GM19438 (cell line): Measurements from ENCODE around the gene SPATS1.
A peak's percentile ranks its signal among the peaks of the same experiment; 100 is the strongest.
"Not testable (repeated sequence)": the region's sequence is repeated elsewhere in the genome, so short reads cannot be mapped to it uniquely, and the experiment has no call there.

Experiments
- ATAC-seq: cut with Tn5 transposase; IDR thresholded peaks from one replicate; pipeline ENCODE4 v1.9.1; 2021; ENCODE audit warnings: low read depth; ENCODE audit not compliant: unreplicated experiment

The SPATS1 gene

DNA sequence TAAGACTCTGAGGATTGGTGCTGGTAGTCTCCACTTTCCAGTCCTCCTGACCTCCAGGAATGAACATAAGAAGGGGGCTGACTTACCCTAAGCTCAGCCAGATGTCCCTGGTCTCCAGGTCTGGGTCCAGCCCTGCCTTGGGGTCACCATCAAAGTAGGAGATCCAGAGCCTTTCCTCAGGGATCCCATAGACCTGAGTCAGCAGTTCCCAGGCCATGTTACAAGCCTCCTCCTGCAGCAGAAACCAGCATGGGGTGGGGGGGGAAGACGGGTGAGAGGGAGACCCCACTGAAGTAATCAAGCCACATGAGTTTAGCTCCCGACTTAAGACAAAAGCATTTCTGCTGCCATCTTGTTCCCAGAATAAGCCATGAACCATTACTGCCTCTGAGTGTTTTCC is 31.1 kb upstream of the SPATS1 start:
- ATAC-seq, result no peak

DNA sequence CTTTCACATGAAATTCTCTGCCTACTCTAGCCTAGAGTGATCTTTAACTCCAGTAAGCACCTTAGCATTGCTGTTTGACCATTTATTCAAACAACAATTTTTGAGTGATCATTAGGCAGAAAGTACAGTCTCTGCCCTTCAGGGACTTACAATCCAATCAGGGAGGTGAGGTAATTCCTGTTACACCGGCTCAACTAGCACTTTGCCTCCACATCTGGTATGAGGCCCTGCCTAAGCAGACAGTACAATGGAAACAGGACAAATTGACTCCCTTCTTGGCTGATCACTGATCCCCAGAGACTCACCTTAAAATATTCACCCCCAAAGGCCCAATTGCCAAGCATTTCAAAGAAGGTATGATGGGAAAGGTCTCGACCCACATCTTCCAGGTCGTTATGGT is 30.7 kb upstream of the SPATS1 start:
- ATAC-seq, result no peak

DNA sequence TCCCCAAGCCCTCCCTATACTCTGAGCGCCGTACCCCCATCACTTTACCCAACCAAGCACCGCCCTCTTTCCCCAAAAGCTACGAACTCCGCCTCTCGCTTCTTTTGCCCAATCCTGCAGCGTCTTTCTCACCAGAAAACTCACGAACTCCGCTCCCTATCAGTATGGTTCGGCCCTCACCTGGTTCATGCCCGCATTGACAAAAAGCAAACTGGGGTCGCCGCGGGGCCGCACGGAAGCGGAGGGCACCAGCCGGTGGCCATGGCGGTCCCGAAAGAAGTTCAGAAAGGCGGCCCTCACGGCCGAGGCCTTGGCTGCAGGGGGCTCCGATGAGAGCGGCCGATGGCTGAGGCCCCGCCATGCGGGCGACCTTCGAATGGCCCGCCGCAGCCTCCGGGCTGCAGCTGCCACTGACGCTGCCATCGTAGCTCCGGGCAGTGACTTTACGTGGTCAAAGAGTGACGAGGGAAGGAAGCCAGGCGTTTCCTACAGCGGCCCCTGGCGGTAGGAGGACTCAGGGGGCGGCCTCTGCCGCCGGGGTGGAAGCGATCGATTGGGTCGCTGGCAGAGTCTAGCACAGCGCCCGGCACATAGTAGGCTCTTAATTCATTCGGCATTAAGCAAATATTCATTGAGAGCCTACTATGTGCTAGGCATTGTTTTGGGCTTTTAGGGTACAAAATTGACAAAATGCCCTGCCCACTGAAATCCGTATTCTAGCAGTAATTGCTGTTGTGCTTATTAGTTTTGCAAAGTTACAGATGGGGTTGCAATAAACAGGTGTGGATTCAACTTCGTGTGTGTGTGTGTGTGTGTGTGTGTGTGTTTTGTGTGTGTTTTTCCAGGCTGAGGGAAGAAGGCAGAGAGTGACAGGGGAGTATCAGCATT is 29.3 kb upstream of the SPATS1 start, which contains the start of gene AARS2:
TSS of gene AARS2 (minus strand) at position 447 of the 888 bp plus-strand sequence. CDS start at position 423, 24 bp downstream.
- ATAC-seq, result peak; percentile 92

DNA sequence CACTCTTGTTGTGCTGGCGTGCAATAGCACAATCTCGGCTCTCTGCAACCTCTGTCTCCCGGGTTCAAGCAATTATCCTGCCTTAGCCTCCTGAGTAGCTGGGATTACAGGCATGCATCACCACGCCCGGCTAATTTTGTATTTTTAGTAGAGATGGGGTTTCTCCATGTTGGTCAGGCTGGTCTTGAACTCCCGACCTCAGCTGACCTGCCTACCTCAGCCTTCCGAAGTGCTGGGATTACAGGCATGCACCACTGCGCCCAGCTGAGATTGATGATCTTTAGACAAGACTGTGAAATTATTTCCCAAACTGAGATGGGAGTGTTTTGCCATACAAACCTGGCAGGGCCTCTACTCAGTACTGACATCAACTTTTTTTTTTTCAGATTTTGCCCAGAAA is 27.8 kb upstream of the SPATS1 start:
- not testable (repeated sequence) for ATAC-seq

DNA sequence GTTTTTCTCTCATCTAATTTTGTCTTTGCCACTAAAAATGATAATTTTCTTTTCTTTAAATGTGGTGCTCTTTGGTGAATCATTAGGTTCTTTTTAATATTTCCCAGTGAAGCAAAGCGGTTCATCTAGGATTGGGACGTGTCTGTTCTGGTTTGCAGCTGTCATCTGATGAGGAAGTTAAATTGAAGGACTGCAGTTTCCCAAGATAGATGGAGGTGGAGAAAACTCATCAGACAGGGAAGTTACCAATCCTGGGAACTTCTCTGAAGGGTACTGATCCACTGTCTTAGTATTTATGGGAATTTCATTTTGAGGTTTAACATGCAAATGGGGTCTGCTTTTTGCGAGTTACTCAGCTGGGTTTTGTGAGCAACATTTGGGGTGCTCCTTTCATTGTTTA is 26.9 kb upstream of the SPATS1 start:
- ATAC-seq, result no peak

DNA sequence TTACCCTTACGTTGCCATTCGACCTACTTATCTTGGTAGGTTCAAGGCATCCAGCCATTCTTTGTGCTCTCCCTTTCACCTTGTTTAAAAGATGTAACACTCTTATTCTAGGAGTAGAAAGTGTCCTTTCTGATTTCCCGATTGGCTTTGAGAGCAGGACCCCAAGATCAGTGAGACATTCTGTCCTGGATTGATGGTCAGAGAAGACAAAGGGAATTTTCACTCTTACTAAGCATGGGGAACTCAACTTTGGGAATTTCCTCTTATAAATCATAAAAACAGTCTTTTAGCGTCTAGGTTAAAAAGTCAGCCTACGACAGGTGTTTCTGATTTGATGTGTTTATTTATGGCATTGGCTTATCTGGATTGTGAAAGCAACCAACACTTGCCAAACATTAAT is 26.5 kb upstream of the SPATS1 start:
- ATAC-seq, result no peak

DNA sequence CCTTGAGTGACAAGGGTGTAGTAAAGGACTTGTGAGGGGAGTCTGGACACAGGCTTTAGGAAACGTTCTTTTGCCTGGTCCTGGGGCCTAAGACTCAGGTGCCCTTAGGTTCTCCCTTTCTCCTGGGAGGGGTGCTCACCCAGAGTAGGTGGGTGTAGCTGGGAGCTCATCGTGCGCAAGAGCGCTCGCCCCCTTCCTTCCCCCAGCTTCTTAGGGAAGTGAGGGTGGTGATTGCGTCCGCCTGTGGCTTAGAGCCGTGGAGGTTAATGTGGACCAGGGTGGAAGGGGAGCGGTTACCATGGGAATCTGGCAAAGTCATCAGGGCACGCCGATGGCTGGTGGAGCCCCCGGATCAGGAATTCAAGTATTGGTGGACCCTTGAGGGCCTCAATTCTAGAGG is 26.0 kb upstream of the SPATS1 start:
- ATAC-seq, result no peak

DNA sequence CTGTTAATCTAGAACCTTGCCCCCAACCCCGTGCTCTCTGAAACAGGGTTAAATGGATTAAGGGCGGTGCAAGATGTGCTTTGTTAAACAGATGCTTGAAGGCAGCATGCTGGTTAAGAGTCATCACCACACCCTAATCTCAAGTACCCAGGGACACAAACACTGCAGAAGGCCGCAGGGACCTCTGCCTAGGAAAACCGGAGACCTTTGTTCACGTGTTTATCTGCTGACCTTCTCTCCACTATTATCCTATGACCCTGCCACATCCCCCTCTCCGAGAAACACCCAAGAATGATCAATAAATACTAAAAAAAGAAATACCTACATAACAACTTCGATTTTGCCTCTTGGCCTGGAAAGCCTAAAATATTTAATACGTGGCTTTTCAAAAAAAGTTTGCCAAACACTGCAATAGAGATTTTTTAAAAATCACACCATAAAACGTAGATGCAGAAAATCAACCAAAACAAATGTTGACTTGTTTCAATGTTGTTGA is 25.3 kb upstream of the SPATS1 start:
- ATAC-seq, result not testable (repeated sequence)

DNA sequence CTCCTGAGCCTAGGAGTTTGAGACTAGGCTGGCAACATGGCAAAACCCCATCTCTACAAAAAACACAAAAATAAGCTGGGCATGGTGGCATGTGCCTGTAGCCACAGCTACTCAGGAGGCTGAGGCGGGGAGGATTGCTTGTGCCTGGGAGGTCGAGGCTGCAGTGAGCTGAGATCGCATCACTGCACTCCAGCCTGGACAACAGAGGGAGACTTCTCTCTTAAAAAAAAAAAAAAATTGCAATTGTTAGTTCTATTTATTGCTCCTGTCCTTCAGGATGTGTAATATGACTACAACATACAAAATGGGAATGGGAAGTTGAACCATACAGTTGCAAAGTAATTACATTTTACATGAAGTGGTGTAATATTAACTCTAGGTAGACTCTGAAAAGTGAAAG is 21.2 kb upstream of the SPATS1 start:
- ATAC-seq, result no peak

DNA sequence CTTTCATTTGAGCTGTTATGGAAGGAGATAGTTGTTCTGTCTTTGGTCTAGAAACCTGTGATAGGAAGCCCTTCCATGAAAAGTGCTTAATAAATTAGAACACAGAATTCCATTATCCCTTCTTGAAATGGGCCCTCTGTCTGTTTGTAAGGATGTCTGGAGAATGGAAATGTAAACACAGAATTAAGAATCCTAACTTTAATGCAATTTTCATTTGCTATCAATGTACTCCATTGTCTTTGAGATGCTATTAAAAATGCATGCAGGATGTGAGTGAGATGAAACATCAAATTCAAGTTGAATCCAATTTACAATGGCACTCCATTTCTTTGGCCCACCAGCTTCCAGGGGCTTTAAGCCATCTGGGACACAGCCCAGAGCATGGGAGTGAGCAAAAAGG is 15.4 kb upstream of the SPATS1 start:
- ATAC-seq, result no peak

DNA sequence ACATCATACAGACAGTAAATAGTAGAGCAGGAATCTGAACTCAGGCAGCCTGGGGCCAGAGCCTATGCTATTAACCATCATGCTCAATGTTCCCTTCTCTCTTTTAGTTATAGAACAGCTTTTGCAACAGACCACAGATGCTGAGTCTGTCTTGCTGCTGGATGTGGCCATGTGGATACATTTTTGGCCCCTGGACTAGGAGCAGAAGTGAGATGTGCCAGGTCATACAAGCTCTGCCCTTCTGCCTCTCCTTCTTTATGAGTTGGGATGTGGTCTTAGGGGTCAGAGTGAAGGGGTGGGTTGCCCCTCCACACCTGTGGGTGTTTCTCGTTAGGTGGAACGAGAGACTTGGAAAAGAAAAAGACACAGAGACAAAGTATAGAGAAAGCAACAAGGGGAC is 14.7 kb upstream of the SPATS1 start:
- no peak for ATAC-seq

DNA sequence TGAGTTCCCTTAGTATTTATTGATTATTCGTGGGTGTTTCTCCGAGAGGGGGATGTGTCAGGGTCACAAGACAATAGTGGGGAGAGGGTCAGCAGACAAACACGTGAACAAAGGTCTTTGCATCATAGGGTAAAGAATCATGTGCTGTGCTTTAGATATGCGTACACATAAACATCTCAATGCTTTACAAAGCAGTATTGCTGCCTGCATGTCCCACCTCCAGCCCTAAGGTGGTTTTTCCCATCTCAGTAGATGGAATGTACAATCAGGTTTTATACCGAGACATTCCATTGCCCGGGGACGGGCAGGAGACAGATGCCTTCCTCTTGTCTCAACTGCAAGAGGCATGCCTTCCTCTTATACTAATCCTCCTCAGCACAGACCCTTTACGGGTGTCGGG is 14.2 kb upstream of the SPATS1 start:
- ATAC-seq, result not testable (repeated sequence)

DNA sequence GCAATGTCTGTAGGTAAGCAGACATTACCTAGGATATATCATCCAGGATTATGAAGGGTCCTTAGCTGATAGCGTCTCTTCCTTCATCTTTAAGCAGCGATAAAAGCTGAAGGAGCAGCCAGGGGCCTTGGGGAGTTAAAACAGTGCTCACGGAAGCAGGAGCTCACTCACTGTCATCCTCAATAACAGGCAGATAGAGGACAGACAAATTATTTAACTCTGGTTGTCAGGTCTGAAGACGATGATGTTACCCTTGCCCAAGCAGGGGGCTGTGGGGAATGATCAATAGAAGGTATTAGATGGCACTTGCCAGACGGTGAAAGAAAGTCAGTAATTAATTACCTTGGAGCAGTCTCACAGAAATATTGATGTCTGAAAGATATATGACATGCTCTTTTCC is 12.6 kb upstream of the SPATS1 start:
- no peak for ATAC-seq

DNA sequence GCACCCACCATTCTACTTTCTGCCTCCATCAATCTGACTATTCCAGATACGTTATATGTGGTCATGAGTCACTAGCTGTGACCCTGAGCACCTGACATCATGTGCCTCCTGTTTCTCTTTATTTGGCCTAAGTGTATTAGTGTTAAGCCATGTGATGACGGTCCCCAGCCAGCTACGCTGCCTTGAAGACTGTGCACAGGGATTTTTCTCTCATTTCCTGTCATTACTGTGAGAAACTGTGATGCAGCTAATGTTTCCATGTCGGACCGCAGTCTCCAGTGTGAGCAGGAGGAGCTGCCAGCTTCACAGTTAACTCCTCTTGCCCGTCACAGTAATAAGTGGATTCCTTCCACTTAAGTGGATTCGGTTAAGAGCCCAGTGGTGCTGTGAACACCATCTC is 9.9 kb upstream of the SPATS1 start:
- no peak for ATAC-seq

DNA sequence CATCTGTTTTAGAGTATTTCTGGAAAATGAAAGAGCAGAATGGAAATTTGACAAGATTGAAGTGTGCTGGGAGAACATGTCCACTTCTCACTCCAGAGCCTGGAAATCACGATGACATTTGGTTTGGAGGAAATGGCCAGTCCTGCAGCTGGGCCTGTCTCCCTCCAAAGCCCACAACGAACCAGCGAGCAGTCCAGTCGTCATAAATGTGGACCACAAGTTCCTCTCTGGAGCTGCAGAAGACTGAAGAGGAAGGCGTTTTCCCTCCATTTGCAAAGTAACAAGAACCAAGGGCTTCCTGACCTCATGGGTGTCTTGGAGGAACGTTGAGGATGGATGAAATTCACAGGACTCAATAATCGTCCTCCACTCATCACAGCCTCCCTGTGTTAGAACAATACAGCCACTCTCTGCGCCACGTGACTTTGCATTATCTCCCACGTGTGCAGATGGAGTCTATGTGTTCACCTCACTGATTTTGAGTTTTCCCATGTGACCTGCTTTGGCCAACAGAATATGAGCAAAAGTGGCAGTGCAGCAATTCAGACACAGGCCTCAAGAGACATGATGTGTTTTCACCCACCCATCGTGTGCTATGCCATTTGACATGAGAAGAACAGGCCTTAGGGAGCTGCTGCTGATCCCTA is 9.1 kb upstream of the SPATS1 start:
- ATAC-seq, result no peak

DNA sequence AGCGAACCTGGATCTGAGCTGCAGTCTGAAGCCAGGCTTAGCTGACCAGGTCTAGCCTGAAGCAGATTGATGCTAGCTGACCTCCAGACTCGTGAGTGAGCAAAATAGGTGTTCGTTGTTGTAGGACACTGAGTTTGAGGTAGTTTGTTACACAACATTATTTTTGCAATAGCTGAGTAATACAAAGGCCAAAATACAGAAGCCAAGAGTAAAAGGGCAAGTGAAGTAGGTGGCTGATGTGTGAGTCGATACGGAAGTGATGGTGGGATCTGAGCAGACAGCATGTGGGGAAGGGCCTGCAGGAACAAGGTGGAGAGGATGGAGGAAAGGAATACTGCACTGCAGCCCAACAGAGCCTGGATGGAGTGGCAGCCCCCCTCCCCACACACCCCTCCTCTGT is 8.5 kb upstream of the SPATS1 start:
- ATAC-seq, result no peak

DNA sequence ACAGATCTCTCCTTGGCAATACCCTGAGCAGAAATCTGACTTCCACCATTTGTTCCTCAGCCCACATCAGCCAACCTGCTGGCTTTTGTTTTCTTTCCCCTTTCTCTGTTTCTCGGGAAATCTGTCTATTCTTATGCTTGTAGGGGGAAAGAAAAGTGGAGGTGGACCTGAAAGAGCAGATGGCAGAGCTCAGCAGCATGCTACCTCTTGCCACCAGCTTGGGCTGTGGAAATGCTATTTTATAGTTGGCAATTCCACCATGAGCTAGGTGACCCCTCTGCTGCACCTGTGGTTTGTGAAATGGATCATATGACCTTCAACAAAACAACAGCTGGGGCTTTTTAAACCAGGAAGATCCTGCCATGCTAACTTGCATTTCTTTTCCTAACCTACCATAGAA is 6.8 kb upstream of the SPATS1 start:
- no peak for ATAC-seq

DNA sequence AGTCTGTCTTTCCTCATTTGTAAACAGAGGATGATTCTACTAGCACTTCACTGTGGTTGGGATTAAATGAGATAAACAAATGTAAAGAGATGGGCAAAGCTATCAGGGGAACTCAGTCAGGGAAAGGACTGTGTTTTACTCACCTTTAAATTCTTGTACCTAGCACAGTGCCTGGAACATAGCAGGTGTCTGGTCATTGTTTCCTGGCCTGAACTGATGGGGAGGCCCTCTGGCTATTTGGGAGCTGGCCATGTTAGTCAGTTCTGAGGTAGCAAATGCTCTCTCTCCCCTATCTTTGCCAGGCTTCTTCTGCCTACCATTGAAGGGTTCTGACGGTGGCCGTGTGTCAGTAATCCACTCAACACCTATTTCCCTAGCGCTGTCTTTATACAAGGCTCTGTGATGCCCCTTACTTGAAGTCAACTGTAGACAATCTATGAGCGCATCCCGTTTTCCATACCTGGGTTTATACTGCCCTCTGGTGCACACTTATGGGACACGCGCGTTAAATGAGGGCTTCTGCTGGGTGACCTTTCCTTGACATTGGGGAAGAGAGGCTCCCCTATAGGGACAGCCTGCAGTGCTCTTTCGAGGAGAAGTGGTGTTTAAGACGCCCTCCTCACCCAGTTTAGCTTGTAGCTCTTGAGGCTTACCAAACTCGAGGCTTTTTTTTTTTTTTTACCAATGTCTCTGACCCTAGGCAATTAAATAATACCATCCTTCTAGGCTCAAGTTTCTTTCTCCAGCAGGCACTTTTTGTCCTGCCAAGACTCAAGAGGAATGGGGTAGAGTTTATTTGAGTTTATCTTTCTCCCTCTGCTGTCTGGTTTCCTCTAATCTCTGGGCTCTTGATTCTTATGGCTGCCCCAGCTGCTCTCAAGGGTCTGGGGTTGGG is 4.0 kb upstream of the SPATS1 start:
- no peak for ATAC-seq

DNA sequence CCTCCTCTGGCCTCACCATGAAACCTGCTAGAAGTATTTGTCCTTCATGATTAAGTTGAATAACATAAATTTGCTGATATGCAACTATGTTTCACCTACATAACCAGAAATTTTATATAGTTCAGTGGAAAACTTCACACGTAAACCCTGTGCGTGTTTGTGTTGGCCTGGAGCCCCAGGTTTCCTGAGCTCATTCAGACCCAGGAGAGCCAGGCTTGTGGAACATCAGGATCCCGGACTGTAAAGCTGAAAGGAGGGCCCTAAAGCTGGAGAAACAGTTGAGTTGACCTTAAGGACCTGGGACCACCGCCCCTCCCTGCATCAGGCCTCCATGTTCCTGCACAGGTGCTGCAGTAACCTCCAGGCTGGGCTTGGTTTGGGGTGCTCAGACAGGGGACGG is 3.1 kb upstream of the SPATS1 start:
- no peak for ATAC-seq

DNA sequence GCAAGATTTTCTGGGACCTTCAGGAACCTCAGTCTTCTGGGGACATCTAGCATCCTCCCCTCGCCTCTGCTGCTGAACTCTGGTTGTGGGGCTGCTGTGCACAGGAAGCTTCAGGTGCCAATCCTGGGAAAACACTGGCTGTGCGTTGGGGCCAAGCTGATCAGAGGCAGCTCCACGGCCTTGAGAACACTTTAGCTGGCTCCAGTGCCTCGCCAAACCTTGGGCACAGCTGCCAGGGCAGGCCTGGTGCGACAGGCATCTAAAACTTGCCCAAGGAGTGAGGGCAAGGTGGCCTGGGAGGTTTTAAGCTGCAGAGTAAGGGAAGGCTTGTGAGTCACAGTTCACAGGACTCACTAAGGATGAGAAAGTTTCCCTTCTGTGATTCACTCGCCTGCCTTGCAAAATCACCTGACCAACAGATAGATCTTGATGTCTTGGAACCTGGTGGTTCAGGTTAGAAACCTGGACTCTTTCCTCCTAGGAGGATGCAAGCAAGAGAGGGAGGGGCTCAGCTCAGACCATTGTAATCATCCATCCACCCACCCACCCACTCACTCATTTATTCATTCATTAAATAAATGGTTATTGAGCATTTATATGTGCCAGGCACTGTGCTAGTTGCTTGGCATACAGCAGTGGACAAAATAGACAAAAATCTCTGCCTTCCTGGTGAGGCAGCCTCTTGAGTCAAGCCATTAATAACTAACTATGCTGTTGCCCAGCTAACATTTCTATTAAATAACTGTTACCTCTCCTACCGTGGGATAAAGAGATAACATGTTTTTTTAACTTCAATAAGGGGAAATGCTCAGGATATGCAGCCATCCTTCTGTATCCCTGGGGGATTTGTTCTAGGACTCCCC is 2.5 kb upstream of the SPATS1 start:
- ATAC-seq, result no peak
